GM12801 (cell line): ENCODE measurements around the gene CMC1.

ENCODE experiments used
- CTCF ChIP-seq: IDR thresholded peaks from one replicate; pipeline ENCODE4 v1.5.1; 2011; ENCODE audit warnings: control low read depth; ENCODE audit not compliant: insufficient read length; ENCODE audit errors: extremely low read depth

Gene CMC1

GRCh38 chr3:28241221-28242160 is at the start of gene CMC1:
Gene CMC1, plus strand, starts transcription at chr3:28241619. Its CDS starts 175 bp downstream, at chr3:28241794.
- no peak for TF ChIP-seq CTCF

- TF ChIP-seq CTCF, result no peak
Measured at GRCh38 chr3:28198161-28198560, 43.3 kb upstream of the CMC1 start.

GRCh38 chr3:28198974-28199373 is 42.4 kb upstream of the CMC1 start:
- TF ChIP-seq CTCF, result no peak

- no peak for TF ChIP-seq CTCF
Measured at GRCh38 chr3:28206479-28206878, 34.9 kb upstream of the CMC1 start.

GRCh38 chr3:28207000-28207733 is 34.3 kb upstream of the CMC1 start:
- TF ChIP-seq CTCF, result no peak

- TF ChIP-seq CTCF, result no peak
Measured at GRCh38 chr3:28210968-28211713, 30.3 kb upstream of the CMC1 start.

GRCh38 chr3:28212681-28213080 is 28.7 kb upstream of the CMC1 start:
- TF ChIP-seq CTCF, result no peak
